Esophagus squamous epithelium (tissue), 4 donors: Measurements from ENCODE around the gene COMMD10.

Experiments
- POLR2A ChIP-seq, 4 donors: fragments of 450-650 bp; IDR thresholded peaks; one replicate each; pipeline ENCODE4 v1.6.1; 2017; ENCODE audit warnings: antibody characterized with exemption in 4 of 4, mild to moderate bottlenecking in 4 of 4, moderate library complexity in 3 of 4
- TF ChIP-seq, protein P1 (sequence below), 6 experiments: fragments of 450-650 bp in 4 of 6; fragments of 200-600 bp in 2 of 6; sonication (generic) in 2 of 6; IDR thresholded peaks; one replicate each; pipeline ENCODE4 v1.5.1; 2016 to 2019; ENCODE audit warnings: antibody characterized with exemption in 6 of 6, mild to moderate bottlenecking in 4 of 6, moderate library complexity in 4 of 6

DNA sequence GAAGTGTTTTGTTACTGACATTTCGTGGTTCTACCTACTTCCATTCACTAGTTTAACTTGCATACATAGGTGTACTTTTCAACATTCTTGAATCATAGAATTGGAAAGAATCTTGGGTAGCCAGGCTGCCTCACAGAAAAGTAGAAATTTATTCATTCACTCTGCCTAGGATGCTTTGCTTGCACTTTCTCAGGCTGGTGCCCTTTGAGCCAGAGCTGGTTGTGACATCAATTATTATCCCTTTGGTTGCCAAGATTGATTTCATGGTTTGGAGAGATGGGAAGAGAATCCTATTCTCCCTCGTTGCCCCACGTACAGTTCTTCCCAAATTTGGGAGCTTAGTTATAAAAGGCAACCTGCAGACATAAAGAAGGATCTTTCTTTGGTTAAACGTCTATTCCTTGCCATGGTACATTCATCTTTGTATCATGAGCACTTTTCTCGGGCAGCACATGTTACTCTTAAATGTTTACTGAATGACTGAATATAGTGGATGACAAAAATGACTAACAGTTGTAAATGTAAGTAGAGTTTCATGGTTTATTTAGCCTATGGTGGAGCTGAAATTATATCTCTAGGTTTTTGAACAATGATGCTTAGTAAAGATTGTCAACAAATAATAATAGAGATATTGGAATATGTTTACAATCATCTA lies 195.5 kb downstream of the COMMD10 start:
- TF ChIP-seq, protein P1, sequence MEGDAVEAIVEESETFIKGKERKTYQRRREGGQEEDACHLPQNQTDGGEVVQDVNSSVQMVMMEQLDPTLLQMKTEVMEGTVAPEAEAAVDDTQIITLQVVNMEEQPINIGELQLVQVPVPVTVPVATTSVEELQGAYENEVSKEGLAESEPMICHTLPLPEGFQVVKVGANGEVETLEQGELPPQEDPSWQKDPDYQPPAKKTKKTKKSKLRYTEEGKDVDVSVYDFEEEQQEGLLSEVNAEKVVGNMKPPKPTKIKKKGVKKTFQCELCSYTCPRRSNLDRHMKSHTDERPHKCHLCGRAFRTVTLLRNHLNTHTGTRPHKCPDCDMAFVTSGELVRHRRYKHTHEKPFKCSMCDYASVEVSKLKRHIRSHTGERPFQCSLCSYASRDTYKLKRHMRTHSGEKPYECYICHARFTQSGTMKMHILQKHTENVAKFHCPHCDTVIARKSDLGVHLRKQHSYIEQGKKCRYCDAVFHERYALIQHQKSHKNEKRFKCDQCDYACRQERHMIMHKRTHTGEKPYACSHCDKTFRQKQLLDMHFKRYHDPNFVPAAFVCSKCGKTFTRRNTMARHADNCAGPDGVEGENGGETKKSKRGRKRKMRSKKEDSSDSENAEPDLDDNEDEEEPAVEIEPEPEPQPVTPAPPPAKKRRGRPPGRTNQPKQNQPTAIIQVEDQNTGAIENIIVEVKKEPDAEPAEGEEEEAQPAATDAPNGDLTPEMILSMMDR (IDR thresholded peaks at IDR 0.05), result no peak
- TF ChIP-seq POLR2A (IDR thresholded peaks at IDR 0.05), result no peak
